Immature natural killer cell (primary cell): ENCODE measurements around the gene WWOX. TPM values are rescaled to one million over a fixed set of nuclear protein-coding genes. Genes with fewer than 3 reads are reported as not detected.

Source experiments
- DNase-seq, 3 donors: peaks; one replicate each; pipeline ENCODE4 v3.0.0; 2022; ENCODE audit warnings: mixed read lengths in 1 of 3
- H3K27ac Mint-ChIP-seq, 6 donors: one replicate each; pipeline ENCODE4 v1.8.0; 2020; ENCODE audit warnings: mixed read lengths in 6 of 6, mild to moderate bottlenecking in 5 of 6, inconsistent platforms in 4 of 6, moderate library complexity in 3 of 6
- H3K27me3 Mint-ChIP-seq, 3 donors: one replicate each; pipeline ENCODE4 v1.8.0; 2020 to 2021; ENCODE audit warnings: low read depth in 3 of 3, mild to moderate bottlenecking in 3 of 3, mixed read lengths in 3 of 3, moderate library complexity in 3 of 3, inconsistent platforms in 1 of 3
- H3K36me3 Mint-ChIP-seq, 3 donors: one replicate each; pipeline ENCODE4 v1.8.0; 2020; ENCODE audit warnings: mixed read lengths in 3 of 3, inconsistent platforms in 2 of 3, mild to moderate bottlenecking in 2 of 3
- H3K4me1 Mint-ChIP-seq, 2 donors: one replicate each; pipeline ENCODE4 v1.8.0; 2020; ENCODE audit warnings: inconsistent platforms in 2 of 2, mild to moderate bottlenecking in 2 of 2, mixed read lengths in 2 of 2, moderate library complexity in 1 of 2
- H3K4me3 Mint-ChIP-seq, 5 donors: one replicate each; pipeline ENCODE4 v1.8.0; 2020; ENCODE audit warnings: mild to moderate bottlenecking in 5 of 5, mixed read lengths in 5 of 5, inconsistent platforms in 3 of 5, moderate library complexity in 3 of 5
- H3K9me3 Mint-ChIP-seq, 6 donors: one replicate each; pipeline ENCODE4 v1.8.0; 2020; ENCODE audit warnings: mild to moderate bottlenecking in 6 of 6, mixed read lengths in 6 of 6, inconsistent platforms in 4 of 6, moderate library complexity in 3 of 6
- polyA plus RNA-seq, 3 donors: library from polyadenylated mRNA; unstranded; fragments of 300-500 nt; fragmentation: Illumina TruSeq; gene quantifications; one replicate each; pipeline ENCODE4 v1.2.3, GENCODE V29; 2021

The WWOX gene
- polyA plus RNA-seq, 3 donors from 2014 or later: 9.0 to 13.9 (median 12.3) TPM

GRCh38 chr16:78175287-78175686 lies 75.8 kb downstream of the WWOX start:
- Mint-ChIP-seq H3K9me3 (no peaks in the 10 kb centered on the region), H3K4me1 (peaks cover 11 to 29% of the 10 kb centered on the region in 2 donors), H3K36me3 (peaks cover 3 to 10% (median 8%) of the 10 kb centered on the region in 3 donors), H3K27ac (peak overlapping the region in 1 of 6 donors; percentile 37), H3K27me3 (peaks cover 0 to 3% (median 0%) of the 10 kb centered on the region in 3 donors), H3K4me3 (no peak overlapping the region)
- no peak for DNase-seq

- Mint-ChIP-seq H3K4me3 (no peak overlapping the region), H3K36me3 (peaks cover 3 to 16% (median 8%) of the 10 kb centered on the region in 3 donors), H3K27ac (peak overlapping the region in 2 of 6 donors; percentile 2 to 70), H3K27me3 (peaks cover 0 to 3% (median 0%) of the 10 kb centered on the region in 3 donors), H3K4me1 (peaks cover 11 to 29% of the 10 kb centered on the region in 2 donors), H3K9me3 (no peaks in the 10 kb centered on the region)
- DNase-seq: no peak
Measured at GRCh38 chr16:78176435-78176834, 77.0 kb downstream of the WWOX start.

GRCh38 chr16:78177218-78177617 lies 77.8 kb downstream of the WWOX start:
- Mint-ChIP-seq H3K4me3 (no peak overlapping the region), H3K27me3 (peaks cover 0 to 3% (median 0%) of the 10 kb centered on the region in 3 donors), H3K36me3 (peaks cover 3 to 16% (median 8%) of the 10 kb centered on the region in 3 donors), H3K27ac (peak overlapping the region in 4 of 6 donors; percentile 28 to 86 (median 58)), H3K4me1 (peaks cover 11 to 29% of the 10 kb centered on the region in 2 donors), H3K9me3 (no peaks in the 10 kb centered on the region)
- DNase-seq: no peak

GRCh38 chr16:78177987-78178386 lies 78.5 kb downstream of the WWOX start:
- peaks cover 11 to 29% of the 10 kb centered on the region in 2 donors for H3K4me1 Mint-ChIP-seq

GRCh38 chr16:78179666-78180065 lies 80.2 kb downstream of the WWOX start:
- DNase-seq: no peak
- Mint-ChIP-seq H3K9me3 (no peaks in the 10 kb centered on the region), H3K27ac (no peak overlapping the region), H3K36me3 (peaks cover 3 to 16% (median 8%) of the 10 kb centered on the region in 3 donors), H3K4me1 (peaks cover 11 to 29% of the 10 kb centered on the region in 2 donors), H3K4me3 (no peak overlapping the region), H3K27me3 (no peaks in the 10 kb centered on the region)

More at GRCh38 chr16:78177987-78178386, 78.5 kb downstream of the WWOX start:
- H3K4me3 Mint-ChIP-seq: peak overlapping the region in 2 of 5 donors; percentile 29 to 40
- H3K9me3 Mint-ChIP-seq: no peaks in the 10 kb centered on the region
- peaks cover 3 to 16% (median 8%) of the 10 kb centered on the region in 3 donors for H3K36me3 Mint-ChIP-seq
- peaks cover 0 to 3% (median 0%) of the 10 kb centered on the region in 3 donors for H3K27me3 Mint-ChIP-seq
- no peak for DNase-seq
- peak overlapping the region in 3 of 6 donors; percentile 39 to 86 (median 77) for H3K27ac Mint-ChIP-seq

- H3K9me3 Mint-ChIP-seq: no peaks in the 10 kb centered on the region
- peaks cover 11 to 29% of the 10 kb centered on the region in 2 donors for H3K4me1 Mint-ChIP-seq
- no peaks in the 10 kb centered on the region for H3K27me3 Mint-ChIP-seq
- H3K27ac Mint-ChIP-seq: peak overlapping the region in 1 of 6 donors; percentile 36
- DNase-seq: no peak
- no peak overlapping the region for H3K4me3 Mint-ChIP-seq
- peaks cover 3 to 13% (median 8%) of the 10 kb centered on the region in 3 donors for H3K36me3 Mint-ChIP-seq
Measured at GRCh38 chr16:78180349-78180748, 80.9 kb downstream of the WWOX start.

- no peak overlapping the region for H3K27ac Mint-ChIP-seq
- H3K36me3 Mint-ChIP-seq: peaks cover 0 to 6% (median 0%) of the 10 kb centered on the region in 3 donors
- H3K4me1 Mint-ChIP-seq: peaks cover 0 to 6% of the 10 kb centered on the region in 2 donors
- H3K4me3 Mint-ChIP-seq: no peak overlapping the region
- H3K9me3 Mint-ChIP-seq: no peaks in the 10 kb centered on the region
- DNase-seq: no peak
- H3K27me3 Mint-ChIP-seq: no peaks in the 10 kb centered on the region
Measured at GRCh38 chr16:78183437-78184237, 84.2 kb downstream of the WWOX start.

- Mint-ChIP-seq H3K4me1 (no peaks in the 10 kb centered on the region), H3K4me3 (no peak overlapping the region), H3K27me3 (no peaks in the 10 kb centered on the region), H3K36me3 (peaks cover 0 to 6% (median 0%) of the 10 kb centered on the region in 3 donors), H3K27ac (no peak overlapping the region), H3K9me3 (no peaks in the 10 kb centered on the region)
- no peak for DNase-seq
Measured at GRCh38 chr16:78184238-78185183, 85.1 kb downstream of the WWOX start.

- no peak for DNase-seq
- H3K4me1 Mint-ChIP-seq: peaks cover 13 to 22% of the 10 kb centered on the region in 2 donors
- H3K36me3 Mint-ChIP-seq: peaks cover 0 to 9% (median 5%) of the 10 kb centered on the region in 3 donors
- H3K4me3 Mint-ChIP-seq: no peak overlapping the region
- H3K27ac Mint-ChIP-seq: no peak overlapping the region
- peaks cover 0 to 4% (median 0%) of the 10 kb centered on the region in 3 donors for H3K27me3 Mint-ChIP-seq
- no peaks in the 10 kb centered on the region for H3K9me3 Mint-ChIP-seq
Measured at GRCh38 chr16:78189121-78189520, 89.7 kb downstream of the WWOX start.

- Mint-ChIP-seq H3K4me1 (peaks cover 13 to 35% of the 10 kb centered on the region in 2 donors), H3K27ac (peak overlapping the region in 5 of 6 donors; percentile 11 to 73 (median 54)), H3K27me3 (peaks cover 0 to 4% (median 0%) of the 10 kb centered on the region in 3 donors), H3K36me3 (peaks cover 0 to 9% (median 5%) of the 10 kb centered on the region in 3 donors), H3K9me3 (no peaks in the 10 kb centered on the region), H3K4me3 (peak overlapping the region in 4 of 5 donors; percentile 46 to 75 (median 58))
- DNase-seq: no peak
Measured at GRCh38 chr16:78192734-78193488, 93.5 kb downstream of the WWOX start.

GRCh38 chr16:78194948-78195347 lies 95.5 kb downstream of the WWOX start:
- peak overlapping the region in 2 of 6 donors; percentile 2 to 70 for H3K27ac Mint-ChIP-seq
- no peaks in the 10 kb centered on the region for H3K9me3 Mint-ChIP-seq
- peaks cover 0 to 13% (median 5%) of the 10 kb centered on the region in 3 donors for H3K36me3 Mint-ChIP-seq
- H3K4me1 Mint-ChIP-seq: peaks cover 13 to 33% of the 10 kb centered on the region in 2 donors
- H3K27me3 Mint-ChIP-seq: peaks cover 0 to 4% (median 0%) of the 10 kb centered on the region in 3 donors
- no peak for DNase-seq
- H3K4me3 Mint-ChIP-seq: peak overlapping the region in 2 of 5 donors; percentile 15 to 59

GRCh38 chr16:78195797-78196196 lies 96.3 kb downstream of the WWOX start:
- no peak for DNase-seq
- Mint-ChIP-seq H3K9me3 (no peaks in the 10 kb centered on the region), H3K27me3 (peaks cover 0 to 4% (median 0%) of the 10 kb centered on the region in 3 donors), H3K36me3 (peaks cover 0 to 13% (median 5%) of the 10 kb centered on the region in 3 donors), H3K4me3 (no peak overlapping the region), H3K27ac (peak overlapping the region in 1 of 6 donors; percentile 21), H3K4me1 (peaks cover 13 to 29% of the 10 kb centered on the region in 2 donors)

- Mint-ChIP-seq H3K4me3 (no peak overlapping the region), H3K27me3 (peaks cover 0 to 4% (median 0%) of the 10 kb centered on the region in 3 donors), H3K27ac (no peak overlapping the region), H3K4me1 (peaks cover 13 to 27% of the 10 kb centered on the region in 2 donors), H3K9me3 (no peaks in the 10 kb centered on the region), H3K36me3 (peaks cover 0 to 11% (median 1%) of the 10 kb centered on the region in 3 donors)
- DNase-seq: no peak
Measured at GRCh38 chr16:78196502-78196901, 97.0 kb downstream of the WWOX start.
